Activated CD8-positive, alpha-beta memory T cell treated with anti-CD3 and anti-CD28 coated beads, Interleukin-2, amount 50 U/mL, for 1 hour (primary cell): ENCODE data around the gene FASTKD3.
"Not testable (repeated sequence)": the region's sequence is repeated elsewhere in the genome, so short reads cannot be mapped to it uniquely, and the experiment has no call there.

Source experiments
- DNase-seq: peaks from one replicate; pipeline ENCODE4 v3.0.0-alpha.2; 2020; ENCODE audit errors: extremely low read depth

Gene FASTKD3

GRCh38 chr5:7868773-7869473, at the start of gene FASTKD3, which contains the start of gene MTRR:
Gene FASTKD3 (minus strand): TSS chr5:7869031. CDS start chr5:7868083, 948 bp downstream.
Gene MTRR (plus strand): TSS chr5:7869148. CDS start chr5:7870795, 1,647 bp downstream.
- peak; percentile 65 for DNase-seq

GRCh38 chr5:7917130-7918123, 48.6 kb upstream of the FASTKD3 start:
- DNase-seq: no peak

GRCh38 chr5:7916171-7916804, 47.5 kb upstream of the FASTKD3 start:
- DNase-seq: no peak

GRCh38 chr5:7911429-7911771, 42.6 kb upstream of the FASTKD3 start:
- not testable (repeated sequence) for DNase-seq

- DNase-seq: no peak
These were observed 42.1 kb upstream of the FASTKD3 start for GRCh38 chr5:7910738-7911428.

- no peak for DNase-seq
These were observed 39.5 kb upstream of the FASTKD3 start for GRCh38 chr5:7908317-7908716.

GRCh38 chr5:7907612-7908011, 38.8 kb upstream of the FASTKD3 start:
- DNase-seq: no peak

- no peak for DNase-seq
These were observed 35.3 kb upstream of the FASTKD3 start for GRCh38 chr5:7904170-7904569.

- no peak for DNase-seq
These were observed 34.1 kb upstream of the FASTKD3 start for GRCh38 chr5:7902666-7903625.

GRCh38 chr5:7902201-7902600, 33.4 kb upstream of the FASTKD3 start:
- DNase-seq: no peak

- no peak for DNase-seq
These were observed 28.3 kb upstream of the FASTKD3 start for GRCh38 chr5:7897014-7897600.

GRCh38 chr5:7894860-7895259, 26.0 kb upstream of the FASTKD3 start:
- no peak for DNase-seq

- no peak for DNase-seq
These were observed 25.6 kb upstream of the FASTKD3 start for GRCh38 chr5:7894439-7894838.

- no peak for DNase-seq
These were observed 20.1 kb upstream of the FASTKD3 start for GRCh38 chr5:7888901-7889300.

GRCh38 chr5:7886849-7887475, 18.1 kb upstream of the FASTKD3 start:
- no peak for DNase-seq

- DNase-seq: no peak
These were observed 15.8 kb upstream of the FASTKD3 start for GRCh38 chr5:7884491-7885267.

- no peak for DNase-seq
These were observed 14.1 kb upstream of the FASTKD3 start for GRCh38 chr5:7882926-7883325.

- DNase-seq: no peak
These were observed 13.0 kb upstream of the FASTKD3 start for GRCh38 chr5:7881816-7882215.

- DNase-seq: no peak
These were observed 12.3 kb upstream of the FASTKD3 start for GRCh38 chr5:7881091-7881490.
